IPS-NIHi11 (cell line): Measurements from ENCODE around the gene PRM2.

ENCODE experiments used
- DNase-seq: peaks from one replicate; pipeline ENCODE4 v3.0.0; 2012; ENCODE audit warnings: mixed read lengths, low spot score

PRM2 gene

GRCh38 chr16:11225677-11226549 lies 50.4 kb downstream of the PRM2 start:
- no peak for DNase-seq
